Kidney epithelial cell (primary cell): ENCODE results near the gene TMEM106C. TPM values are rescaled to one million over a fixed set of nuclear protein-coding genes. Genes with fewer than 3 reads are reported as not detected.
A peak's percentile ranks its signal among the peaks of the same experiment; 100 is the strongest.

Experiments
- DNase-seq: peaks from one replicate; pipeline ENCODE4 v3.0.0-alpha.2; 2010; ENCODE audit warnings: low read depth
- H3K27me3 ChIP-seq: 2 replicates; pipeline ENCODE4 v1.6.0; 2011; ENCODE audit warnings: low read length; ENCODE audit not compliant: control insufficient read depth, insufficient read depth
- H3K36me3 ChIP-seq: 2 replicates; pipeline ENCODE4 v1.5.1; 2011; ENCODE audit warnings: low read length; ENCODE audit not compliant: control insufficient read depth, insufficient read depth
- H3K4me3 ChIP-seq: 2 replicates; pipeline ENCODE4 v1.5.1; 2011; ENCODE audit warnings: low read depth, mild to moderate bottlenecking, control low read depth, low read length
- total RNA-seq: library from RNA; depleted of rRNA; stranded (reverse); fragments of >200 nt; gene quantifications from 2 replicates; pipeline ENCODE4 v1.2.3, GENCODE V29; 2015
- TF ChIP-seq, protein P1 (sequence below): IDR thresholded peaks from 2 replicates; pipeline ENCODE4 v1.5.1; 2011; ENCODE audit warnings: mild to moderate bottlenecking, moderate library complexity, low read length, control low read depth, inconsistent platforms; ENCODE audit not compliant: insufficient read depth, poor library complexity, severe bottlenecking

Gene TMEM106C
- total RNA-seq: 96.3 and 133 TPM in 2 replicates

DNA sequence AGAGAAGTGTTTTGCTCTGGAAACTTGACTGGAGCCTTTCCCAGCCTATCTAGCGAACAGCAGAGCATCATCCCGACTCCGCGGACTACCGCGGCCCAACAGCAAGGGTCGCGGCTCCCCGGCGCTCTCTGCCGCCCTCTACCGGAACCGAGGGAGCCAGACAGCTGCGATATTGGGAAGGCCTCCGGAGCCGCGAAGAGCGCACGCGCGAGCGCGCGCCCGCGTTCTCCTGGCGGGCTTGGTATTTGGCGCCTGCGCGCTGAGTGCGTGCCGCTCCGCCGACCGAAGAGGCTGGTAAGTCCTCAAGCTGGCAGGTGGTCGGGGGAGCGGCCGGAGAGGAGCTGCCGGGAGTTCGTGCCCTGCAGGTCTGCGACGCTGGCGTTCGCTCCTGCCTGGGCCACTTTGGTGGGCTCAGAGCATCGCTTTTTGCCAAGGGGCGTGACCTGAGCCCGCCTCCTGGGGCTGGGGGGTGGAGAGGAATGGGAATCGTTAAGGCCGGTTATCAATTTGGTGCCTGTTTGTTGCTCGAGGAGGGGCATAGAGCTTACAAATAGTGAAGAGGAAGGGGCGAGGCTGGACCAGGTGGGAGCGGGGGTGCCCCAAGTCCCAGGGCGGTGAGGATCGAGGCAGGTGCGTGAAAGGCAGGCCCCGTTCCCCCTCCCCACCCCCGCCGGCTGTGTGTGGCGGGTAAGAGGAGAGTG is at the start of gene TMEM106C:
TMEM106C (plus strand) TSS at position 257 of the 701 bp plus-strand sequence. CDS start 641 bp downstream, outside the sequence.
- H3K27me3 ChIP-seq: no peaks in the 10 kb centered on the region

DNA sequence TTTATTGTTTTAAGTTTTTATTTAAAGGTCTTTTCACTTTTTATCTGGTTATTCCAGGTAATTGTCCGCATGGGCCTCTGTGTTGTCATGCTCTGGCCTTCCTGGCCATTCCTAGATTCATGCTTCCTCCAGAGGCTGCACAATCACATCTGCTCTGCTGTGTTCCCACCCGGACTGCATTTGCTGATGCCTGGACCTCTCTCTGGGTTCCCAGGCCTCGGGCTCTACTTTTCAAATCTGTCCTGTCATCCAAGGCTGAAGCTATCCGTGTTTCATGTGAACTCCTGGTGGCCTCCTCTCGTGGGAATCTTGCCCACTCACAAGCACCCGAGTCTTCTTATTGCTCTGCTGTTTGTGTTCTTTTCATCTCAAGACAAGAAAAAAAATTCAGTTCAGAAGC is 42.5 kb upstream of the TMEM106C start:
- H3K27me3 ChIP-seq: no peaks in the 10 kb centered on the region
- H3K4me3 ChIP-seq: no peak overlapping the region
- no peak for DNase-seq
- H3K36me3 ChIP-seq: no peaks in the 10 kb centered on the region
- TF ChIP-seq, protein P1, sequence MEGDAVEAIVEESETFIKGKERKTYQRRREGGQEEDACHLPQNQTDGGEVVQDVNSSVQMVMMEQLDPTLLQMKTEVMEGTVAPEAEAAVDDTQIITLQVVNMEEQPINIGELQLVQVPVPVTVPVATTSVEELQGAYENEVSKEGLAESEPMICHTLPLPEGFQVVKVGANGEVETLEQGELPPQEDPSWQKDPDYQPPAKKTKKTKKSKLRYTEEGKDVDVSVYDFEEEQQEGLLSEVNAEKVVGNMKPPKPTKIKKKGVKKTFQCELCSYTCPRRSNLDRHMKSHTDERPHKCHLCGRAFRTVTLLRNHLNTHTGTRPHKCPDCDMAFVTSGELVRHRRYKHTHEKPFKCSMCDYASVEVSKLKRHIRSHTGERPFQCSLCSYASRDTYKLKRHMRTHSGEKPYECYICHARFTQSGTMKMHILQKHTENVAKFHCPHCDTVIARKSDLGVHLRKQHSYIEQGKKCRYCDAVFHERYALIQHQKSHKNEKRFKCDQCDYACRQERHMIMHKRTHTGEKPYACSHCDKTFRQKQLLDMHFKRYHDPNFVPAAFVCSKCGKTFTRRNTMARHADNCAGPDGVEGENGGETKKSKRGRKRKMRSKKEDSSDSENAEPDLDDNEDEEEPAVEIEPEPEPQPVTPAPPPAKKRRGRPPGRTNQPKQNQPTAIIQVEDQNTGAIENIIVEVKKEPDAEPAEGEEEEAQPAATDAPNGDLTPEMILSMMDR: no peak

More for the DNA sequence above, at the start of gene TMEM106C:
- H3K36me3 ChIP-seq: no peaks in the 10 kb centered on the region
- peak; percentile 48 for DNase-seq
- H3K4me3 ChIP-seq: peak within 1 kb of the TSS; percentile 72
- TF ChIP-seq, protein P1: peak; percentile 98

DNA sequence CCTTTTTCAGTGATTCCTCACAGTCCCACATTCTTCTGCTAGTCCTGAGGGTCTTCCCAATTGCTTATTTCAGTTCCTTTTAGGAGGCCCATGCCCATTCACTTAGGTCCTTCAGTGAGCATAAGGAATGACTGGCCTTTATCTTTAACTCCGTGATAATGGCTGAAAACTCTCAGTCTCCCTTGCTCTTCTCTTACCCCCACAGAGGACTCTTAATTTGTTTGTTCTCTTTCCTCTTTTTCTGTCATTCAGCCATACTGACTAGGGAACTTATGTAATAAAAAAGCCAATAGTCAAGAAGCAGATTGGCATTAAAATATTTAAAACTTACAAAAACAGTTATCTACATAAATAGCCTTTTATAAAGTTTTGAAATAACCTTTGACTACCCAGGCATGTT is 41.5 kb upstream of the TMEM106C start:
- Histone ChIP-seq H3K36me3 (no peaks in the 10 kb centered on the region), H3K27me3 (no peaks in the 10 kb centered on the region), H3K4me3 (no peak overlapping the region)
- TF ChIP-seq, protein P1: no peak
- DNase-seq: no peak

DNA sequence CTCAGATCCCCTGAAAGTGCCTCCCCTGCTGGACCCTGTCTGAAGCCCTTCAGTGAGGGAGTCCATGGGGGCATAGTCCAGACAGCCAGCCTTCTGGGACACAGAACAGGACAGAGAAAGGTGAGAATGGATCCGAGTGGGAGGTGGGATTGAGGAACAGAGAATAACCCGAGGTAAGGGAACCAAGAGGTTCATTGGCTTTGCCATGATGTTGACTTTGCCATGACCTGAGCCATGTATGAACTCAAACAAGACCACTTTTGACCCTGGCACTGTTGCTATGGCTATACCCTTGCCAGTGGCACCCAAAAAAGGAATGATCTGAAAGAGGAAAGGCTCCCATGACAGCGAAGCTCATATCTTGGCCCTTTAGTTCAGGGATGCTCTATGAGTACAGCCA is 36.0 kb upstream of the TMEM106C start:
- H3K27me3 ChIP-seq: peaks cover 13% of the 10 kb centered on the region
- TF ChIP-seq, protein P1: no peak
- H3K4me3 ChIP-seq: no peak overlapping the region
- DNase-seq: no peak
- H3K36me3 ChIP-seq: no peaks in the 10 kb centered on the region

- DNase-seq: no peak
- Histone ChIP-seq H3K4me3 (no peak overlapping the region), H3K36me3 (no peaks in the 10 kb centered on the region), H3K27me3 (peaks cover 15% of the 10 kb centered on the region)
- TF ChIP-seq, protein P1: no peak
Observed at GRCh38 chr12:47930634-47931033, 32.8 kb upstream of the TMEM106C start.

DNA sequence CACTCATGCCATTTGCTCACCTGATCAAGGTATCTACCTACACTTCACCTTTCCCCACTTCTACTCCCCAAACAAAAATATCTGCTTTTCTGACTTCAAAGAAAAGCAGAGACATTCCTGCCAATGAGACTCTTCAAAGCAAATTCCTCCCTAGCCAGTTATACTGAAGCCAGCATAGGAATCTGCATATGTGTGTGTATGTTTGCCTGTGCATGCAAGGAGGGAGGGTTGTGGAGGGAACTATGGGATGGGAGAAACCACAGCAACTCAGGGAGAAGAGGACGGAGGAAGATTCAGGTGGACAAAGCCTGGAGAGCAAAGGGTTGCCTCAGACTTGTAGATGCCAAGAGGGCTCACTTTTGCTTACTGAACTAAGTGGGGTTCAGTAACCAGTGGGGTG is 32.2 kb upstream of the TMEM106C start:
- TF ChIP-seq, protein P1: no peak
- Histone ChIP-seq H3K27me3 (peaks cover 15% of the 10 kb centered on the region), H3K36me3 (no peaks in the 10 kb centered on the region), H3K4me3 (no peak overlapping the region)
- DNase-seq: no peak
